ENCODE results near the gene ZFAND3.

- TF ChIP-seq CTCF (IDR thresholded peaks at IDR 0.05) (no peak), POLR2A (IDR thresholded peaks at IDR 0.05) (no peak)
Measured at GRCh38 chr6:37930288-37930971, 110.9 kb downstream of the ZFAND3 start.
